Smooth muscle cell (in vitro differentiated cells): ENCODE measurements around the gene MAP1A. TPM values are rescaled to one million over a fixed set of nuclear protein-coding genes. Genes with fewer than 3 reads are reported as not detected.

Experiments used
- DNase-seq: peaks from one replicate; lab custom pipeline; 2025; ENCODE audit not compliant: unreplicated experiment; lab: John Stamatoyannopoulos, UW
- H2AFZ ChIP-seq: fragments of 200-600 bp; sonication (generic); 2 replicates; pipeline ENCODE4 v1.6.0; 2016; ENCODE audit warnings: antibody characterized with exemption, low read depth, mild to moderate bottlenecking
- H3F3A ChIP-seq: fragments of 200-600 bp; sonication (generic); 2 replicates; pipeline ENCODE4 v1.6.0; 2017; ENCODE audit warnings: antibody characterized with exemption, low read depth
- H3K27ac ChIP-seq: fragments of 200-600 bp; sonication (generic); 2 replicates; pipeline ENCODE4 v1.5.1; 2016; ENCODE audit warnings: low read depth, mild to moderate bottlenecking
- H3K27me3 ChIP-seq: fragments of 200-600 bp; sonication (generic); 2 replicates; pipeline ENCODE4 v1.6.1; 2016; ENCODE audit warnings: low read depth, mild to moderate bottlenecking
- H3K36me3 ChIP-seq: fragments of 200-600 bp; sonication (generic); 2 replicates; pipeline ENCODE4 v1.5.1; 2016; ENCODE audit warnings: low read depth
- H3K4me1 ChIP-seq: fragments of 200-600 bp; sonication (generic); 2 replicates; pipeline ENCODE4 v1.5.1; 2016; ENCODE audit warnings: low read depth
- H3K4me2 ChIP-seq: fragments of 200-600 bp; sonication (generic); 2 replicates; pipeline ENCODE4 v1.6.0; 2016; ENCODE audit warnings: mild to moderate bottlenecking
- H3K4me3 ChIP-seq: fragments of 200-600 bp; sonication (generic); 2 replicates; pipeline ENCODE4 v1.5.1; 2016; ENCODE audit warnings: mild to moderate bottlenecking
- H3K79me2 ChIP-seq: fragments of 200-600 bp; sonication (generic); 2 replicates; pipeline ENCODE4 v1.6.0; 2016; ENCODE audit warnings: low read depth, mild to moderate bottlenecking
- H3K9ac ChIP-seq: fragments of 200-600 bp; sonication (generic); 2 replicates; pipeline ENCODE4 v1.6.0; 2016; ENCODE audit warnings: low read depth
- H3K9me3 ChIP-seq: fragments of 200-600 bp; sonication (generic); replicated peaks from 2 replicates; pipeline ENCODE4 v1.5.1; 2016; ENCODE audit warnings: low read depth
- H4K20me1 ChIP-seq: fragments of 200-600 bp; sonication (generic); 2 replicates; pipeline ENCODE4 v1.6.0; 2016; ENCODE audit warnings: low read depth
- WGBS: methylation state at CpG from one replicate; pipeline ENCODE4 v1.1.7; 2016; ENCODE audit warnings: low lambda C conversion rate; 5-methylcytosine and 5-hydroxymethylcytosine counted together
- polyA plus RNA-seq: library from polyadenylated mRNA; unstranded; fragments of >200 nt; fragmentation: Nextera tagmentation; extraction: Ambion mirVana; gene quantifications from 2 replicates; pipeline ENCODE4 v1.2.1, GENCODE V29; 2016
- total RNA-seq: library from RNA; depleted of rRNA; stranded (reverse); fragments of >200 nt; gene quantifications from 2 replicates; pipeline ENCODE4 v1.2.3, GENCODE V29; 2014
- TF ChIP-seq, protein P1 (sequence below): fragments of 200-600 bp; sonication (generic); IDR thresholded peaks from 2 replicates; pipeline ENCODE4 v1.5.1; 2017; ENCODE audit warnings: borderline replicate concordance, mild to moderate bottlenecking, antibody characterized with exemption; ENCODE audit not compliant: insufficient read depth, poor library complexity, severe bottlenecking

MAP1A gene
- total and polyA plus RNA-seq, 2 experiments from 2014 or later, result 14.6 to 27.1 TPM

DNA sequence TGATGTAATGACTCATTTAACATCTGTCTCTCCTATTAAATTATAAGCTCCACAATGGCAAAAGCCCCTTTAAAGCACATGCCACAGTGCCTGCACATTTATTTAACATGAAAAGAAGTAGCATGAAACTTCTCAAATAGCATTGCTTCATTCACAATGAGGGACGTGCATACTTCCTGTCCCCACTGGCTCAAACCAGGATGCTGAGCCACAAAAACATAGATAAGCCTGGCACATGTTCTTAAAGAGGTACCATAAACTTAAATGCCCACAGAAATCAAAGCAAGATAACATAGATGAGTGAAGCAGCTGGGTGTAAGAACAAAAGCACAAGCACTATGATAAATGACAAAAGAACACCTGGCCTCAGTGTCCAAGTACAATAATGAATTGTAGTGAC lies 28.2 kb upstream of the MAP1A start:
- H3K79me2 ChIP-seq, result peaks cover 60% of the 10 kb centered on the region
- no peaks in the 10 kb centered on the region for H3K9me3 ChIP-seq
- H3K9ac ChIP-seq, result no peak overlapping the region
- H2AFZ ChIP-seq, result no peak overlapping the region
- peaks cover 56% of the 10 kb centered on the region for H4K20me1 ChIP-seq
- peaks cover 5% of the 10 kb centered on the region for H3K4me1 ChIP-seq
- 33% methylated on average over 1 of the region's 1 CpG for WGBS
- no peak for DNase-seq
- no peaks in the 10 kb centered on the region for H3F3A ChIP-seq
- H3K27me3 ChIP-seq, result no peaks in the 10 kb centered on the region
- no peak overlapping the region for H3K4me3 ChIP-seq
- H3K4me2 ChIP-seq, result no peak overlapping the region
- TF ChIP-seq, protein P1, sequence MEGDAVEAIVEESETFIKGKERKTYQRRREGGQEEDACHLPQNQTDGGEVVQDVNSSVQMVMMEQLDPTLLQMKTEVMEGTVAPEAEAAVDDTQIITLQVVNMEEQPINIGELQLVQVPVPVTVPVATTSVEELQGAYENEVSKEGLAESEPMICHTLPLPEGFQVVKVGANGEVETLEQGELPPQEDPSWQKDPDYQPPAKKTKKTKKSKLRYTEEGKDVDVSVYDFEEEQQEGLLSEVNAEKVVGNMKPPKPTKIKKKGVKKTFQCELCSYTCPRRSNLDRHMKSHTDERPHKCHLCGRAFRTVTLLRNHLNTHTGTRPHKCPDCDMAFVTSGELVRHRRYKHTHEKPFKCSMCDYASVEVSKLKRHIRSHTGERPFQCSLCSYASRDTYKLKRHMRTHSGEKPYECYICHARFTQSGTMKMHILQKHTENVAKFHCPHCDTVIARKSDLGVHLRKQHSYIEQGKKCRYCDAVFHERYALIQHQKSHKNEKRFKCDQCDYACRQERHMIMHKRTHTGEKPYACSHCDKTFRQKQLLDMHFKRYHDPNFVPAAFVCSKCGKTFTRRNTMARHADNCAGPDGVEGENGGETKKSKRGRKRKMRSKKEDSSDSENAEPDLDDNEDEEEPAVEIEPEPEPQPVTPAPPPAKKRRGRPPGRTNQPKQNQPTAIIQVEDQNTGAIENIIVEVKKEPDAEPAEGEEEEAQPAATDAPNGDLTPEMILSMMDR, result no peak
- H3K36me3 ChIP-seq, result no peaks in the 10 kb centered on the region
- no peak overlapping the region for H3K27ac ChIP-seq

DNA sequence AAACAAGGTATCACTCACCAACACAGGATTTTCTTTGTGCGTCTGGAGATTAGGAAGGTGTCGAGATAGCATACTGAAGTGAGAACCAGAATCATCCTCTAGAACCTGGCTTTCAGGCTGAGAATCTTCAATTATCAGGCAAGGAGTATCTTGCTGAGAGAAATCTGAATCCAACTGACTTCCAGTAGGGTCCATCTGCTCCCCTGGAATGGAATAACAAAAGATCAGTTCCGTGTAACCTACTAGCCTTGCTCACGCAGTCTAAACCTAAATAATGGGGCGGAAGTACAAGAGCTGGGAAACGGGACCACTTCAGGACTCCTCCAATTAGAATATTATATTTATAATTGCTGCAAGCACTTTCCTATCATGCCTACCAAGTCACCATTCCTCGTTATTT lies 25.1 kb upstream of the MAP1A start:
- H3K9me3 ChIP-seq, result no peaks in the 10 kb centered on the region
- H3K79me2 ChIP-seq, result peaks cover 44% of the 10 kb centered on the region
- WGBS, result 11% methylated on average over 7 of the region's 7 CpGs
- H3K27ac ChIP-seq, result peak overlapping the region; percentile 90
- TF ChIP-seq, protein P1, result no peak
- DNase-seq, result no peak
- H3K4me3 ChIP-seq, result peak overlapping the region; percentile 93
- peaks cover 28% of the 10 kb centered on the region for H4K20me1 ChIP-seq
- H3K4me1 ChIP-seq, result peaks cover 5% of the 10 kb centered on the region
- H3K36me3 ChIP-seq, result no peaks in the 10 kb centered on the region
- peak overlapping the region; percentile 95 for H3K4me2 ChIP-seq
- no peaks in the 10 kb centered on the region for H3F3A ChIP-seq
- peak overlapping the region; percentile 96 for H3K9ac ChIP-seq
- no peaks in the 10 kb centered on the region for H3K27me3 ChIP-seq
- peak overlapping the region; percentile 76 for H2AFZ ChIP-seq

DNA sequence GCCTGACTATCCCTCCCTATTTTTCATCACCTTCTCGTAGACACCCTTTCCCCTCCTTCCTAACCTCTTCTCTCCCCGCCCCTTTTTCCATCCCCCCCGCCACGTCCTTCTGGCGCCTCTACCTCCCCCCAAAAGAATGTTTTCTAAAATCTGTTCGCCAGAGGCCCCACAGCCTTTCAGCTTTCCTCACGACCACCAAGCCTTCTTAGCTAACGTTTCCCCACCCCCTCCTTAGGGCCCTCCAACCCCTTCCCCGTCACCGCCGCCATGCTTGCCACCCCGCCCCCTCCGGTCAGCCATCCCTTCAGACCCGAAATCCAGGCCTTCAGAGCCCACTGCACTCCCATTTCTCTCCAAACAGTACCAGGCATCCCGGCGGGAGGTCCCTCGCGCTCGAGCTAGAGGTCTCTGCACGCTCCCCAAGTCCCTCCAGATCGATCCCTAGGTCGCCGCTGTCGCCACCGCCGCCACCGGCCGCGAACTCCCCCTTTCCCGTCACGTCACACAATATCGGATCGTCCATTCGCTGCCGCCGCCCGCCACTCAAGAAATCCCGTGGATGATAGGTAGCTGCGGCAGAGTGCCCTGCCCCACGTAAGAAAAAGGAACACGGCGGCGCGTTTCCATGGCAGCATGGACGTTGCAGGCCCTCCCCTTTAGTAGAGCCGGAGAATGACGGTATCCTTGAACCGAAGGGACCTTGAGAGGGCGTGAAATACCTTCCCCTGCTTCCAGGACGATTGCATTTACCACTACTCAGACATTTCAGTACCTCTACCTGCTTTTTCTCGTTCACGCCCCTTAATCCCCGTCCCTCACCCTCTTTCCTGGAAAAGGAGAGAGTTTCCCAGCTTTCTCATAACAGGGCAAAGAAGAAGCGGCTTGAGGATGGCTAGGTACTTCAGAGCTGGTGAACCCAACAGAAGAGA lies 24.5 kb upstream of the MAP1A start, which contains the start of gene TP53BP1:
TP53BP1 (minus strand) TSS at position 484 of the 929 bp plus-strand sequence; CDS start at position 371, 113 bp downstream.
- TF ChIP-seq, protein P1, result no peak
- Histone ChIP-seq H2AFZ (peak within 1 kb of the TSS; percentile 95), H4K20me1 (peaks cover 22% of the 10 kb centered on the region), H3K36me3 (no peaks in the 10 kb centered on the region), H3K27me3 (no peaks in the 10 kb centered on the region), H3K4me3 (peak within 1 kb of the TSS; percentile 93), H3K79me2 (peaks cover 42% of the 10 kb centered on the region), H3K4me2 (peak within 1 kb of the TSS; percentile 95), H3K4me1 (peaks cover 5% of the 10 kb centered on the region), H3K9ac (peak within 1 kb of the TSS; percentile 96), H3F3A (no peaks in the 10 kb centered on the region), H3K9me3 (no peaks in the 10 kb centered on the region), H3K27ac (peak within 1 kb of the TSS; percentile 90)
- WGBS, result 2% methylated on average over 44 of the region's 54 CpGs
- peak; percentile 71 for DNase-seq
